IPS-11a (cell line): ENCODE data around the gene TANC2.

ENCODE experiments used
- H3K4me3 ChIP-seq: one replicate; pipeline ENCODE4 v1.5.1; 2013; ENCODE audit warnings: low read depth, low read length, control low read depth

TANC2 gene

DNA sequence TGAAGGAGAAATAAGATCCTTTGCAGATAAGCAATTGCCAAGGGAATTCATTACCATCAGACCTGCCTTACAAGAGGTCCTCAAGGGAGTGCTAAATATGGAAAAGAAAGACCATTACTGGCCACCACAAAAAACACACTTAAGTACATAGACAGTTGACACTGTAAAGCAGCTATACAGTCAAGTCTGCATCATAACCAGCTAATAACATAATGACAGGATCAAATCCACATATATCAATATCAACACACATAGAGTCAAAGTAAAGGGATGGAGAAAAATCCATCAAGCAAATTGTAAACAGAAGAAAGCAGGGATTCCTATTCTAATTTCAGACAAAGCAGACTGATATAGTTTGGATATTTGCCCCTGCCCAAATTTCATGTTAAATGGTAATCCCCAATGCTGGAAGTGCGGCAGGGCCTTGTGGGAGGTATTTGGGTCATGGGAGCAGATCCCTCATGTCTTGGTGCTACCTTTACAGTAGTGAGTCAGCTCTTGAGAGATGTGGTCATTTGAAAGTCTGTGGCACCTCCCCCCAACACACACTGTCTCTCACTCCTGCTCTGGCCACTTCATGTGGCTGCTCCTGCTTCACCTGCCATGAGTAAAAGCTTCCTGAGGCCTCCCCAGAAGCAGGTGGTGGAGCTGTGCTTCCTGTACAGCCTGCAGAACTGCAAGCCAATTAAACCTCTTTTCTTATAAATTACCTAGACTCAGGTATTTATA lies 32.8 kb downstream of the TANC2 start:
- H3K4me3 ChIP-seq: no peak overlapping the region

DNA sequence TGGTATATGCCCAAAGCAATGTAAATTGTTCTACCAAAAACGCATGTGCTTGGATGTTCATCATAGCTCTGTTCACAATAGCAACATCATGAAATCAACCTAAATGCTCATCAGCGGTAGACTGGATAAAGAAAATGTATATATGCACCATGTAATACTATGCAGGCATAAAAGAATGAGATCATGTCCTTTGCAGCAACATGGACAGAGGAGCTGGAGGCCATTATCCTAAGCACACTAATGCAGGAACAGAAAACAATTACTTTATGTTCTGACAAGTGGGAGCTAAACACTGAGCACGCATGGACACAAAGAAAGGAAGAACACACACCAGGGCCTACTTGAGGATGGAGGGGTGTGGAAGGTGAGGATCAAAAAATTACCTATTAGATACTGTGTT lies 33.7 kb downstream of the TANC2 start:
- no peak overlapping the region for H3K4me3 ChIP-seq

DNA sequence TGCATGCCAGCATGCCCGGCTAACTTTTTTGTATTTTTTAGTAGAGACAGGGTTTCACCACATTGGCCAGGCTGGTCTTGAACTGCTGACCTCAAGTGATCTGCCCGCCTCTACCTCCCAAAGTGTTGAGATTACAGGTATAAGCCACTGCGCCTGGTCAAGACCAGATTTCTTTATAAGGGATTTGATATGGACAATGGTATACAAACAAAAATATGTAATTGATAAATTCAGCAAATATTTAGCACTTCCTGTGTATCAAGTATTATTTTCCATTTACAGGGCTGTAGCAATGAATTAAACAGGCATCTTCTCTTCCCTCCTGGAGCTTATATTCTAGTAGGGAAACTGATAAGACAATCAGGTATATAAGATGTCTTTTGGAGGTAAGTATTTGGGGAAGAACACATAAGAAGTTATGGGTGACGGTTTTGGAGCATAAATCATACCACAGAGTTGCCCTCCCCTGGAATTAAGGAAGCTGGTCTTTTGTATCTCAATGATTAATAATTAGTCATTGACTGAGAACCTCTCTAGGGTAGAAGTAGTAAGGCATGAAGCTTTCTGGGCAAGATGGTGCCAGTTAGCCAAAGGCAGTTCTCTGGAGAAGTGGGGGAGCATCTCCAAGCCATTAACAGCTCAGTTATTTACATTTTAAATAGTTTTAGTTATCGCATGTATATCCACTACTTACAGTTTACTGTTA lies 35.8 kb downstream of the TANC2 start:
- no peak overlapping the region for H3K4me3 ChIP-seq

DNA sequence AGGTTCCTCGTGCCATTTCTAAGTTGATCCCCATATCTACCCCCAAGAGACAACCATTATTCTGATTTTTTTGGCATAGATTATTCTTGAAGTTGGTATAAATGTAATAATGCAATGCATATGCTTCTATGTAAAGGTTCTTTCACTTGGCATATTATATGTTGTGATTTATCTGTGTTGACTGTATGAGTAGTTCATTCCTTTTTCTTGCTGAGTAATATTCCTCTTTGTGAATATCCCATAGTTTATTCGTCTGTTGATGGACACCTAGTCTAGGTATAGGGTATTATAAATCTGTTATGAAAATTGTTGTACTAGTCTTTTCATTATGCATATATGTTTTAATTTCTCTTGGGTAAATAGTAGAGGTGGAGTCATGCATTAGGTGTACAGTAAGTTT lies 36.6 kb downstream of the TANC2 start:
- no peak overlapping the region for H3K4me3 ChIP-seq

DNA sequence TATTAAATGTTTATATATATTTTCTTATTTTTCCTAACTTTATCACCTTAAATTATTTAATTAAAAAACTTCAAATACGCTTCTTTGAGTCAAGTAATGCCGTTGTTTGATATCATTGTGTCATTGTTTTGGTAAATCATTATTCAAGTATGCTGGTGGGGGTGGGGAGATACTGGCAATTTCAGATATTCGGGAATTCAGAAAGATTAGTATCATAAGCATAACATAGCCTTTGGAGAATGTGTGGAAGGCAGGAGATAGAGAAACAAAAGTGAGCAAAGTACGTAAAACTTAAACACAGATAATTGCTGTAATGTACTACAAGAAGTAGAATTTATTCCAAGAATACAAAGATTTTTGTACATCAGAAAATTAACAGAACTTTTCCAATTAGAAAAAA lies 49.8 kb downstream of the TANC2 start:
- no peak overlapping the region for H3K4me3 ChIP-seq
